Osteocyte (in vitro differentiated cells): ENCODE results near the gene TMEM151B. TPM values are rescaled to one million over a fixed set of nuclear protein-coding genes. Genes with fewer than 3 reads are reported as not detected.

Experiments
- DNase-seq: peaks from one replicate; pipeline ENCODE4 v3.0.0; 2021; ENCODE audit warnings: mixed read lengths; ENCODE audit not compliant: unreplicated experiment; ENCODE audit errors: extremely low spot score
- H3K27ac Mint-ChIP-seq: one replicate; pipeline ENCODE4 v1.8.0; 2021; ENCODE audit warnings: mild to moderate bottlenecking, mixed read lengths; ENCODE audit not compliant: unreplicated experiment
- H3K27me3 Mint-ChIP-seq: one replicate; pipeline ENCODE4 v1.8.0; 2021; ENCODE audit warnings: mixed read lengths; ENCODE audit not compliant: unreplicated experiment
- H3K36me3 Mint-ChIP-seq: one replicate; pipeline ENCODE4 v1.8.0; 2021; ENCODE audit warnings: mixed read lengths; ENCODE audit not compliant: unreplicated experiment
- H3K4me1 Mint-ChIP-seq: one replicate; pipeline ENCODE4 v1.8.0; 2021; ENCODE audit warnings: mixed read lengths; ENCODE audit not compliant: unreplicated experiment
- H3K4me3 Mint-ChIP-seq: one replicate; pipeline ENCODE4 v1.8.0; 2021; ENCODE audit warnings: mild to moderate bottlenecking, moderate library complexity, mixed read lengths; ENCODE audit not compliant: unreplicated experiment
- H3K9me3 Mint-ChIP-seq: one replicate; pipeline ENCODE4 v1.8.0; 2021; ENCODE audit warnings: mixed read lengths; ENCODE audit not compliant: unreplicated experiment
- CTCF ChIP-seq: fragments of 200-600 bp; sonication (generic); IDR thresholded peaks from 2 replicates; pipeline ENCODE4 v1.5.0; 2021; ENCODE audit warnings: antibody characterized with exemption, mild to moderate bottlenecking, moderate library complexity
- total RNA-seq: library from RNA; stranded (reverse); gene quantifications from 2 replicates; pipeline ENCODE4 v1.2.1, GENCODE V29; 2021

The TMEM151B gene
- total RNA-seq, 1 donor from 2014 or later = not detected

GRCh38 chr6:44251576-44252524, 18.4 kb upstream of the TMEM151B start:
- no peak for DNase-seq
- Mint-ChIP-seq H3K4me1 (peaks cover 61% of the 10 kb centered on the region), H3K27me3 (no peaks in the 10 kb centered on the region), H3K36me3 (peaks cover 62% of the 10 kb centered on the region), H3K27ac (no peak overlapping the region), H3K9me3 (no peaks in the 10 kb centered on the region), H3K4me3 (no peak overlapping the region)
- TF ChIP-seq CTCF = no peak

GRCh38 chr6:44253307-44254101, 16.7 kb upstream of the TMEM151B start:
- Mint-ChIP-seq H3K27me3 (no peaks in the 10 kb centered on the region), H3K36me3 (peaks cover 62% of the 10 kb centered on the region), H3K4me3 (no peak overlapping the region), H3K9me3 (no peaks in the 10 kb centered on the region), H3K27ac (peak overlapping the region; percentile 47), H3K4me1 (peaks cover 67% of the 10 kb centered on the region)
- TF ChIP-seq CTCF = peak; percentile 59
- no peak for DNase-seq

- Mint-ChIP-seq H3K27me3 (no peaks in the 10 kb centered on the region), H3K4me1 (peaks cover 59% of the 10 kb centered on the region), H3K4me3 (no peak overlapping the region), H3K9me3 (no peaks in the 10 kb centered on the region), H3K27ac (peak overlapping the region; percentile 42), H3K36me3 (peaks cover 61% of the 10 kb centered on the region)
- no peak for TF ChIP-seq CTCF
- DNase-seq = no peak
Observed at GRCh38 chr6:44254191-44255104, 15.8 kb upstream of the TMEM151B start.

GRCh38 chr6:44255105-44255808, 15.0 kb upstream of the TMEM151B start:
- Mint-ChIP-seq H3K27me3 (no peaks in the 10 kb centered on the region), H3K4me1 (peaks cover 52% of the 10 kb centered on the region), H3K36me3 (peaks cover 56% of the 10 kb centered on the region), H3K9me3 (no peaks in the 10 kb centered on the region), H3K27ac (peak overlapping the region; percentile 87), H3K4me3 (peak overlapping the region; percentile 89)
- no peak for DNase-seq
- TF ChIP-seq CTCF = no peak
